ENCODE results near the gene XPNPEP3. TPM values are rescaled to one million over a fixed set of nuclear protein-coding genes. Genes with fewer than 3 reads are reported as not detected.
A peak's percentile ranks its signal among the peaks of the same experiment; 100 is the strongest.

Gene XPNPEP3
- total RNA-seq, 1 donor from 2014 or later, result 12.8 TPM

DNA sequence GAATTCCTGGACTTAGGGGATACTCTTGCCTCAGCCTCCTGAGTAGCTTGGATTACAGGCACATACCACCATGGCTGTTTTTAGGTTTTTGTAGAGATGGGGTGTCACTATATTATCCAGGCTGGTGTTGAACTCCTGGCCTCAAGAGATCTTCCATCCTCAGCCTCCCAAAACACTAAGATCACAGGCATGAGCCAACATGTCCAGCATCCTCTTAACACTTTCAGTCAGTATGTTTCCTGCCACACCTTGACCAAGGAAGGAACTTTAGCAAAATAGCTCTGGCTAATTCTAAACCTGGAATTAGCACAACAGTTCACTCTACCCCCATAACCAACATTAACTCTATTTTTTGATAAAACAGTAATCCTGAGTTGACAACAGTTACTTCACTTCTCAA, 32.2 kb downstream of the XPNPEP3 start:
- no peak for DNase-seq (ENCODE audit: extremely low spot score in 2 of 2)
- Histone ChIP-seq H3K9me3 (no peaks in the 10 kb centered on the region), H3K4me3 (no peak overlapping the region), H3K4me1 (no peaks in the 10 kb centered on the region), H3K27me3 (no peaks in the 10 kb centered on the region), H3K27ac (no peak overlapping the region), H3K36me3 (peaks cover 0 to 28% of the 10 kb centered on the region in 2 donors)
- intact Hi-C loops (cut with DNase I), result no loop called here
- TF ChIP-seq, protein P1, sequence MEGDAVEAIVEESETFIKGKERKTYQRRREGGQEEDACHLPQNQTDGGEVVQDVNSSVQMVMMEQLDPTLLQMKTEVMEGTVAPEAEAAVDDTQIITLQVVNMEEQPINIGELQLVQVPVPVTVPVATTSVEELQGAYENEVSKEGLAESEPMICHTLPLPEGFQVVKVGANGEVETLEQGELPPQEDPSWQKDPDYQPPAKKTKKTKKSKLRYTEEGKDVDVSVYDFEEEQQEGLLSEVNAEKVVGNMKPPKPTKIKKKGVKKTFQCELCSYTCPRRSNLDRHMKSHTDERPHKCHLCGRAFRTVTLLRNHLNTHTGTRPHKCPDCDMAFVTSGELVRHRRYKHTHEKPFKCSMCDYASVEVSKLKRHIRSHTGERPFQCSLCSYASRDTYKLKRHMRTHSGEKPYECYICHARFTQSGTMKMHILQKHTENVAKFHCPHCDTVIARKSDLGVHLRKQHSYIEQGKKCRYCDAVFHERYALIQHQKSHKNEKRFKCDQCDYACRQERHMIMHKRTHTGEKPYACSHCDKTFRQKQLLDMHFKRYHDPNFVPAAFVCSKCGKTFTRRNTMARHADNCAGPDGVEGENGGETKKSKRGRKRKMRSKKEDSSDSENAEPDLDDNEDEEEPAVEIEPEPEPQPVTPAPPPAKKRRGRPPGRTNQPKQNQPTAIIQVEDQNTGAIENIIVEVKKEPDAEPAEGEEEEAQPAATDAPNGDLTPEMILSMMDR (IDR thresholded peaks at IDR 0.05), result no peak
- TF ChIP-seq POLR2AphosphoS5 (IDR thresholded peaks at IDR 0.05; ENCODE audit: insufficient read depth in 1 of 2, low read depth in 1 of 2) (no peak), POLR2A (IDR thresholded peaks at IDR 0.05) (no peak)

DNA sequence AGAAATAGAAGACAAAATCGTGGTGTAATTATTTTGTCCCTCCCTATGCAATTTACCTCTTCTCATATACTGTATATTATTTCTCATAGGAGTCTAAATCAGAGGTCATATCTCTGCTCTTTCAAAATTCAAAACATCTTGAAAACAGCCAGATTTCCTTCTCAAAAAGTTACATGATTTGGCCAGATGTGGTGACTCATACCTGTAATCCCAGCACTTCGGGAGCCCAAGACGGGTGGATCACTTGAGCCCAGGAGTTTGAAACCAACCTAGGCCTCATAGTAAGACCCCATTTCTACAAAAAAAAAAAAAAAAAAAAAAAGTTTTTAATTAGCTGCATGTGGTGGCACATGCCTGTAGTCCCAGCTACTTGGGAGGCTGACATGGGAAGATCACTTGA, 33.9 kb downstream of the XPNPEP3 start:
- Histone ChIP-seq H3K27me3 (no peaks in the 10 kb centered on the region), H3K4me3 (no peak overlapping the region), H3K27ac (no peak overlapping the region), H3K36me3 (peaks cover 0 to 22% of the 10 kb centered on the region in 2 donors), H3K9me3 (no peaks in the 10 kb centered on the region), H3K4me1 (no peaks in the 10 kb centered on the region)
- DNase-seq (ENCODE audit: extremely low spot score in 2 of 2), result no peak
- TF ChIP-seq POLR2AphosphoS5 (IDR thresholded peaks at IDR 0.05; ENCODE audit: insufficient read depth in 1 of 2, low read depth in 1 of 2), result no peak
- no peak for TF ChIP-seq POLR2A (IDR thresholded peaks at IDR 0.05)
- TF ChIP-seq, protein P1 (IDR thresholded peaks at IDR 0.05), result no peak
- intact Hi-C loops (cut with DNase I), result no loop called here

DNA sequence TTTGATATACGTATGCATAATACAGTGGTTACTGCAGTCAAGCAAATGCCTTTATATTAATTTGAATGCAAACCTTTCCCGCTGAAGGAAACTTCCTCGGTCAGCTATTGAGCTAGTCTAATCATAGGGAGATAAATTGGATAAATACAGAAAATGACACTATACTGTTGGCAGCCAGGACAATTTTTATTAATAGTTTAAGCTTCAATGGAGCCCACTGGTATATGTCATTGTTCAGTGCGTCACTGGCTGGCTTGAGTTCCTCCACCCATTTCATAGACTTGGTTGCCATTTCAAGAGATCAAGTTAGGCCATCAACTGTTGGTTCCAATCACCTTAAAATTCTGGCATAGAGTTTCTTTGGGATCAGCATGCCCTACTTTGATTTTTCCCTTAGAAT, 37.5 kb downstream of the XPNPEP3 start:
- Histone ChIP-seq H3K9me3 (no peaks in the 10 kb centered on the region), H3K27ac (no peak overlapping the region), H3K27me3 (no peaks in the 10 kb centered on the region), H3K36me3 (peaks cover 0 to 3% of the 10 kb centered on the region in 2 donors), H3K4me3 (no peak overlapping the region), H3K4me1 (no peaks in the 10 kb centered on the region)
- intact Hi-C loops (cut with DNase I), result no loop called here
- TF ChIP-seq POLR2AphosphoS5 (IDR thresholded peaks at IDR 0.05; ENCODE audit: insufficient read depth in 1 of 2, low read depth in 1 of 2) (no peak), POLR2A (IDR thresholded peaks at IDR 0.05) (no peak)
- TF ChIP-seq, protein P1 (IDR thresholded peaks at IDR 0.05), result no peak
- no peak for DNase-seq (ENCODE audit: extremely low spot score in 2 of 2)

DNA sequence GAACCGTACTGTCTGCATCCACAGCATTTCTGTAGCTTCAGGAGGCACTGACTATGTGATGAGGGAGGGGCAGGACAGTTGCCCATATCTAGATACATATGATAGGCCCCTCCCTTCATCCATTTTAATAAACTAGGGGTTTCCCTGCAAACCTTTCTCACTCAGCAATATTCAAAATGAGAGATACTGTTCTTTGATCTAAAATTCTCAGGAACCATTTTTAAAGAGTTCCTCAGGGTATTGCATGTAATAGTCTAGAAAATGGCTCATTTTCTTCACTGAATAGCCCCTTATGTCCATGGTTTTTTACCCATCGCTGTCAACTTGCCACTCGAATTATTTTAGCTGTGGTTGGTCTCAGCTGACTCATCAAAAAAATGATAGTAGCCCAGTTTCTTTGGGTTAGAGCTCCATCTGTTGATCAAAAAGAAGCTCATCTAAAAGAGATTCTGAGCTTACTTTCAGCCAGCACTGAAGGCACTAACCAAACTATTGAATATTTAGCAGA, 42.0 kb downstream of the XPNPEP3 start:
- Histone ChIP-seq H3K36me3 (no peaks in the 10 kb centered on the region), H3K27ac (no peak overlapping the region), H3K27me3 (no peaks in the 10 kb centered on the region), H3K4me1 (no peaks in the 10 kb centered on the region), H3K4me3 (no peak overlapping the region), H3K9me3 (no peaks in the 10 kb centered on the region)
- TF ChIP-seq, protein P1 (IDR thresholded peaks at IDR 0.05), result peak in 2 of 3 experiments; percentile 14 to 49
- TF ChIP-seq POLR2A (IDR thresholded peaks at IDR 0.05) (no peak), POLR2AphosphoS5 (IDR thresholded peaks at IDR 0.05; ENCODE audit: insufficient read depth in 1 of 2, low read depth in 1 of 2) (peak in 1 of 2 donors; percentile 47)
- DNase-seq (ENCODE audit: extremely low spot score in 2 of 2), result no peak
- intact Hi-C loops (cut with DNase I), result no loop called here

DNA sequence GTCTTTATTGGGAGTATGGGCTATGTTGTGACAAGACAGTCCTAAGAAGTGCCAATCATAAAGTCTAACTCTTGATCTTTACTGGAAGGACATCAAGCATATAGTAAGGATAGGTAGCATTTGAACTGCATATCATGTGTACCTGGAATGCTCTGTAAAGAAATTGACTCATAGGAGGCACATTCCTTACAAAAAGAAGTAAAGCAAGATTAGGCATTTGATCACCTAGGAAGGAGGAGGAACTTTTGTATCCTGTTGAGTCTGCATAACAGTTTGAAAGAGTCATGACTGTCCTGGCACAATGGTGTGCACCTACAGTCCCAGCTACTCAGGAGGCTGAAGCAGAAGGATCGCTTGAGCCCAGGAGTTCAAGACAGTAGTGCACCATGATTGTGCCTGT, 47.2 kb downstream of the XPNPEP3 start:
- Histone ChIP-seq H3K36me3 (peaks cover 0 to under 1% of the 10 kb centered on the region in 2 donors), H3K4me1 (no peaks in the 10 kb centered on the region), H3K9me3 (no peaks in the 10 kb centered on the region), H3K27ac (no peak overlapping the region), H3K4me3 (no peak overlapping the region), H3K27me3 (no peaks in the 10 kb centered on the region)
- intact Hi-C loops (cut with DNase I), result no loop called here
- TF ChIP-seq POLR2AphosphoS5 (IDR thresholded peaks at IDR 0.05; ENCODE audit: insufficient read depth in 1 of 2, low read depth in 1 of 2), result no peak
- TF ChIP-seq, protein P1 (IDR thresholded peaks at IDR 0.05), result no peak
- no peak for TF ChIP-seq POLR2A (IDR thresholded peaks at IDR 0.05)
- no peak for DNase-seq (ENCODE audit: extremely low spot score in 2 of 2)

Measured in vagina (tissue), 2 donors.